WTC11 (cell line): Measurements from ENCODE around the gene CRELD2. TPM values are rescaled to one million over a fixed set of nuclear protein-coding genes. Genes with fewer than 3 reads are reported as not detected.

Experiments used
- ATAC-seq: fragments of 200-7000 bp; cut with Tn5 transposase; 2 replicates; pipeline ENCODE4 v1.10.0; 2021; ENCODE audit warnings: mild to moderate bottlenecking, moderate library complexity
- CTCF ChIA-PET: fragments of 300-600 bp; sonication (Branson Sonifier 250); formaldehyde crosslinking; loops from one replicate; lab custom pipeline; 2021; ENCODE audit warnings: antibody characterized with exemption; lab: Charles Lee
- POLR2A ChIA-PET: fragments of 350-600 bp; sonication (Branson Sonifier 250); formaldehyde crosslinking; loops from one replicate; lab custom pipeline; 2021; ENCODE audit warnings: antibody characterized with exemption; lab: Charles Lee
- DNase-seq: peaks from one replicate; pipeline ENCODE4 v3.0.0; 2021; ENCODE audit warnings: low spot score
- H3K27ac Mint-ChIP-seq: 2 replicates; pipeline ENCODE4 v1.8.0; 2021; ENCODE audit warnings: mixed read lengths
- H3K27me3 Mint-ChIP-seq: 2 replicates; pipeline ENCODE4 v1.8.0; 2021; ENCODE audit warnings: low read depth, mild to moderate bottlenecking, moderate library complexity, mixed read lengths
- H3K36me3 Mint-ChIP-seq: 2 replicates; pipeline ENCODE4 v1.8.0; 2021; ENCODE audit warnings: mixed read lengths
- H3K4me1 Mint-ChIP-seq: 2 replicates; pipeline ENCODE4 v1.8.0; 2022; ENCODE audit warnings: mixed read lengths
- H3K4me3 Mint-ChIP-seq: 2 replicates; pipeline ENCODE4 v1.8.0; 2021; ENCODE audit warnings: mild to moderate bottlenecking, moderate library complexity, mixed read lengths
- H3K9me3 Mint-ChIP-seq: 2 replicates; pipeline ENCODE4 v1.8.0; 2021; ENCODE audit warnings: mixed read lengths
- ELF4 ChIP-seq: sonication (generic); formaldehyde crosslinking; IDR thresholded peaks from 2 replicates; pipeline ENCODE4 v1.8.1; 2022; ENCODE audit warnings: low read depth, mild to moderate bottlenecking, moderate library complexity, missing genetic modification reagents
- GABPB1 ChIP-seq: sonication (generic); formaldehyde crosslinking; IDR thresholded peaks from 2 replicates; pipeline ENCODE4 v1.8.1; 2023; ENCODE audit warnings: mild to moderate bottlenecking, missing genetic modification reagents
- HMGA2 ChIP-seq: fragments of 250-450 bp; sonication (Bioruptor Pico); IDR thresholded peaks from 2 replicates; pipeline ENCODE4 v1.4.0; 2021; ENCODE audit warnings: mild to moderate bottlenecking, moderate library complexity
- OVOL2 ChIP-seq: fragments of 250-450 bp; sonication (Bioruptor Pico); IDR thresholded peaks from 2 replicates; pipeline ENCODE4 v1.9.0; 2021; ENCODE audit warnings: mild to moderate bottlenecking, borderline replicate concordance
- RORB ChIP-seq: fragments of 250-450 bp; sonication (Bioruptor Pico); IDR thresholded peaks from 2 replicates; pipeline ENCODE4 v1.9.0; 2021; ENCODE audit warnings: mild to moderate bottlenecking
- TP53 ChIP-seq: sonication (generic); formaldehyde crosslinking; IDR thresholded peaks from 2 replicates; pipeline ENCODE4 v1.8.1; 2023; ENCODE audit warnings: mild to moderate bottlenecking, missing genetic modification reagents
- ZNF121 ChIP-seq: sonication (generic); formaldehyde crosslinking; IDR thresholded peaks from 2 replicates; pipeline ENCODE4 v1.8.0; 2023; ENCODE audit warnings: missing genetic modification reagents
- ZNF232 ChIP-seq: sonication (generic); formaldehyde crosslinking; IDR thresholded peaks from 2 replicates; pipeline ENCODE4 v1.8.0; 2022; ENCODE audit warnings: mild to moderate bottlenecking, missing genetic modification reagents
- ZNF263 ChIP-seq: sonication (generic); formaldehyde crosslinking; IDR thresholded peaks from 2 replicates; pipeline ENCODE4 v1.8.1; 2022; ENCODE audit warnings: low read depth, mild to moderate bottlenecking, moderate library complexity, missing genetic modification reagents
- total RNA-seq: library from RNA; stranded (reverse); gene quantifications from 3 replicates; pipeline ENCODE4 v1.2.3, GENCODE V29; 2021
- TF ChIP-seq, protein P1 (sequence below): sonication (generic); formaldehyde crosslinking; IDR thresholded peaks from 2 replicates; pipeline ENCODE4 v1.8.1; 2023; ENCODE audit warnings: mild to moderate bottlenecking, missing genetic modification reagents
- TF ChIP-seq, protein P2 (sequence below): sonication (generic); formaldehyde crosslinking; IDR thresholded peaks from 2 replicates; pipeline ENCODE4 v1.8.0; 2022; ENCODE audit warnings: mild to moderate bottlenecking, missing genetic modification reagents
- TF ChIP-seq, protein P3 (sequence below): sonication (generic); formaldehyde crosslinking; IDR thresholded peaks from 2 replicates; pipeline ENCODE4 v1.8.0; 2022; ENCODE audit warnings: mild to moderate bottlenecking, missing genetic modification reagents
- TF ChIP-seq, protein P4 (sequence below): fragments of 250-450 bp; sonication (Bioruptor Pico); IDR thresholded peaks from 2 replicates; pipeline ENCODE4 v1.9.0; 2021; ENCODE audit warnings: mild to moderate bottlenecking
- TF ChIP-seq, protein P5 (sequence below): sonication (generic); formaldehyde crosslinking; IDR thresholded peaks from 2 replicates; pipeline ENCODE4 v1.8.1; 2023; ENCODE audit warnings: mild to moderate bottlenecking, missing genetic modification reagents, borderline replicate concordance
- TF ChIP-seq, protein P6 (sequence below): fragments of 250-450 bp; sonication (Bioruptor Pico); IDR thresholded peaks from 2 replicates; pipeline ENCODE4 v2.1.2; 2022; ENCODE audit warnings: mild to moderate bottlenecking, moderate library complexity
- TF ChIP-seq, protein P7 (sequence below): fragments of 250-450 bp; sonication (Bioruptor Pico); IDR thresholded peaks from 2 replicates; pipeline ENCODE4 v1.9.0; 2021; ENCODE audit warnings: mild to moderate bottlenecking
- TF ChIP-seq, protein P8 (sequence below): sonication (generic); formaldehyde crosslinking; IDR thresholded peaks from 2 replicates; pipeline ENCODE4 v1.8.0; 2023; ENCODE audit warnings: missing genetic modification reagents

The CRELD2 gene
- total RNA-seq, 1 experiment from 2014 or later, result 42.8 TPM

DNA sequence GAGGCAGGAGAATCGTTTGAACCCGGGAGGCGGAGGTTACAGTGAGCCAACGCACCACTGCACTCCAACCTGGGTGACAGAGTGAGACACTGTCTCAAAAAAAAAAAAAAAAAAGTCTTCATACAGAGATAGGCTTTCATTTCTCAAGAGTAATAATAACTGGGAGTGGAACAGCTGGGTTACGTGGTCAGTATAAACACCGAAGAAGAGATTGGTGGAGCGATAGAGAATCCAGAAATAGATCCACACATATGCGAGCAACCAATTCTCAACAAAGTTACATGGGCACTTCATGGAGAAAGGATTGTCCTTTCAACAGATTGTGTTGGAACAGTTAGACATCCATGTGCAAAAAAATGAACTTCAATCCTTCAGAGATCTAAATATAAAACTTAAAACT, 40.2 kb upstream of the CRELD2 start (continued):
- TF ChIP-seq GABPB1 (CRISPR knock-in tag) (no peak), ZNF121 (CRISPR knock-in tag) (no peak)
- TF ChIP-seq, protein P1, sequence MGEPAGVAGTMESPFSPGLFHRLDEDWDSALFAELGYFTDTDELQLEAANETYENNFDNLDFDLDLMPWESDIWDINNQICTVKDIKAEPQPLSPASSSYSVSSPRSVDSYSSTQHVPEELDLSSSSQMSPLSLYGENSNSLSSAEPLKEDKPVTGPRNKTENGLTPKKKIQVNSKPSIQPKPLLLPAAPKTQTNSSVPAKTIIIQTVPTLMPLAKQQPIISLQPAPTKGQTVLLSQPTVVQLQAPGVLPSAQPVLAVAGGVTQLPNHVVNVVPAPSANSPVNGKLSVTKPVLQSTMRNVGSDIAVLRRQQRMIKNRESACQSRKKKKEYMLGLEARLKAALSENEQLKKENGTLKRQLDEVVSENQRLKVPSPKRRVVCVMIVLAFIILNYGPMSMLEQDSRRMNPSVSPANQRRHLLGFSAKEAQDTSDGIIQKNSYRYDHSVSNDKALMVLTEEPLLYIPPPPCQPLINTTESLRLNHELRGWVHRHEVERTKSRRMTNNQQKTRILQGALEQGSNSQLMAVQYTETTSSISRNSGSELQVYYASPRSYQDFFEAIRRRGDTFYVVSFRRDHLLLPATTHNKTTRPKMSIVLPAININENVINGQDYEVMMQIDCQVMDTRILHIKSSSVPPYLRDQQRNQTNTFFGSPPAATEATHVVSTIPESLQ (CRISPR knock-in tag), result no peak

DNA sequence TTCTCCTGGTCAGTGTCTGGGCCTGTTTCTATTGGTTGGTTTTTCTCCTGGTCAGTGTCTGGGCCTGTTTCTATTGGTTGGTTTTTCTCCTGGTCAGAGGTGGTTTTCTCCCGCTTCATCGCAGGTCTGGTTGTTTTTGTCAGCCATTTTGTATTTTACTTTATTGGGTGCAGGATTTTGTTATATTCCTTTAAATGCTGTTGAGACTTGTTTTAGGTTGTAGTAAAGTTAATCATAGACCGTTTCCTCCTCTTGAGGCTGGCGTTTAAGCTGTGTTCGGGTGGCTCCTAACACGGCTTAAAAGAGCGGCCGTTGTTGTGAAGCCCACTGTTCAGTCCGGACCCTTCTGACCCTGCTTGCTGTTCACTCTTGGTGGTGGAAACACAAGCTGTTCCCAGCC, 38.6 kb upstream of the CRELD2 start:
- peak overlapping the region; percentile 78 for H3K27ac Mint-ChIP-seq

DNA sequence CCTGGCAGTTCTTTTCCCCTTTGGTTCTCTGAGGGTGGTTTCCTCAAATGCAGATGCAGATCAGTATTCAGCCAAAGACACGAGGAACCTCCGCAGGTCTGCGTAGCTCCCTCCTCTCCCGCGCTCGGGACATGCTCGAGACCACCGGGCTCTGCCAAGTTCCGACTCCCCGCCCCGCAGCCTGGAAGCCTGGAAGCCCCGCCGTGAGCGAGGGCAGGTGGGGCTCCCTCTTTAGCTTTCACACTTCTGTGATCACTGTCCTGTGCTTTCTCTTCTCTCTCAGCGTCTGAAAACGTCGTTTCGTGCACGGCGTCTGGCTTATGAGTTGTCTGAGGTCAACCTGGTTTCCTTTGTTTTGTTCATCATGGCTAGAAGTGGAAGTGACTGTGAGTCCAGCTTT, 38.2 kb upstream of the CRELD2 start:
- ChIA-PET POLR2A (no interaction called here), CTCF (interaction anchor here (0.6 to 1.1 kb wide), 2 partner anchors 269 to 781 kb away, joined by 3 to 5 read pairs; no protein-coding TSS in a partner anchor)
- H3K4me3 Mint-ChIP-seq, result no peak overlapping the region
- no peaks in the 10 kb centered on the region for H3K27me3 Mint-ChIP-seq
- peaks cover 58% of the 10 kb centered on the region for H3K36me3 Mint-ChIP-seq
- ATAC-seq (peak; percentile 69), DNase-seq (peak; percentile 29)
- H3K9me3 Mint-ChIP-seq, result peaks cover 6% of the 10 kb centered on the region
- H3K4me1 Mint-ChIP-seq, result peaks cover 9% of the 10 kb centered on the region
- peak overlapping the region; percentile 78 for H3K27ac Mint-ChIP-seq
- TF ChIP-seq ZNF232 (CRISPR knock-in tag) (no peak), OVOL2 (CRISPR knock-in tag) (no peak)
- TF ChIP-seq, protein P2, sequence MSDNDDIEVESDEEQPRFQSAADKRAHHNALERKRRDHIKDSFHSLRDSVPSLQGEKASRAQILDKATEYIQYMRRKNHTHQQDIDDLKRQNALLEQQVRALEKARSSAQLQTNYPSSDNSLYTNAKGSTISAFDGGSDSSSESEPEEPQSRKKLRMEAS (CRISPR knock-in tag), result no peak

More for the DNA sequence above, 38.6 kb upstream of the CRELD2 start:
- CTCF ChIA-PET, result interaction anchor here (0.6 to 1.1 kb wide), 2 partner anchors 269 to 782 kb away, joined by 3 to 5 read pairs; no protein-coding TSS in a partner anchor
- ATAC-seq, result no peak
- Mint-ChIP-seq H3K4me1 (peaks cover 9% of the 10 kb centered on the region), H3K4me3 (no peak overlapping the region), H3K36me3 (peaks cover 54% of the 10 kb centered on the region), H3K9me3 (peaks cover 8% of the 10 kb centered on the region), H3K27me3 (no peaks in the 10 kb centered on the region)
- TF ChIP-seq, protein P3, sequence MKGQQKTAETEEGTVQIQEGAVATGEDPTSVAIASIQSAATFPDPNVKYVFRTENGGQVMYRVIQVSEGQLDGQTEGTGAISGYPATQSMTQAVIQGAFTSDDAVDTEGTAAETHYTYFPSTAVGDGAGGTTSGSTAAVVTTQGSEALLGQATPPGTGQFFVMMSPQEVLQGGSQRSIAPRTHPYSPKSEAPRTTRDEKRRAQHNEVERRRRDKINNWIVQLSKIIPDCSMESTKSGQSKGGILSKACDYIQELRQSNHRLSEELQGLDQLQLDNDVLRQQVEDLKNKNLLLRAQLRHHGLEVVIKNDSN, result no peak
- TF ChIP-seq, protein P4, sequence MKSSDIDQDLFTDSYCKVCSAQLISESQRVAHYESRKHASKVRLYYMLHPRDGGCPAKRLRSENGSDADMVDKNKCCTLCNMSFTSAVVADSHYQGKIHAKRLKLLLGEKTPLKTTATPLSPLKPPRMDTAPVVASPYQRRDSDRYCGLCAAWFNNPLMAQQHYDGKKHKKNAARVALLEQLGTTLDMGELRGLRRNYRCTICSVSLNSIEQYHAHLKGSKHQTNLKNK, result no peak
- TF ChIP-seq, protein P5, sequence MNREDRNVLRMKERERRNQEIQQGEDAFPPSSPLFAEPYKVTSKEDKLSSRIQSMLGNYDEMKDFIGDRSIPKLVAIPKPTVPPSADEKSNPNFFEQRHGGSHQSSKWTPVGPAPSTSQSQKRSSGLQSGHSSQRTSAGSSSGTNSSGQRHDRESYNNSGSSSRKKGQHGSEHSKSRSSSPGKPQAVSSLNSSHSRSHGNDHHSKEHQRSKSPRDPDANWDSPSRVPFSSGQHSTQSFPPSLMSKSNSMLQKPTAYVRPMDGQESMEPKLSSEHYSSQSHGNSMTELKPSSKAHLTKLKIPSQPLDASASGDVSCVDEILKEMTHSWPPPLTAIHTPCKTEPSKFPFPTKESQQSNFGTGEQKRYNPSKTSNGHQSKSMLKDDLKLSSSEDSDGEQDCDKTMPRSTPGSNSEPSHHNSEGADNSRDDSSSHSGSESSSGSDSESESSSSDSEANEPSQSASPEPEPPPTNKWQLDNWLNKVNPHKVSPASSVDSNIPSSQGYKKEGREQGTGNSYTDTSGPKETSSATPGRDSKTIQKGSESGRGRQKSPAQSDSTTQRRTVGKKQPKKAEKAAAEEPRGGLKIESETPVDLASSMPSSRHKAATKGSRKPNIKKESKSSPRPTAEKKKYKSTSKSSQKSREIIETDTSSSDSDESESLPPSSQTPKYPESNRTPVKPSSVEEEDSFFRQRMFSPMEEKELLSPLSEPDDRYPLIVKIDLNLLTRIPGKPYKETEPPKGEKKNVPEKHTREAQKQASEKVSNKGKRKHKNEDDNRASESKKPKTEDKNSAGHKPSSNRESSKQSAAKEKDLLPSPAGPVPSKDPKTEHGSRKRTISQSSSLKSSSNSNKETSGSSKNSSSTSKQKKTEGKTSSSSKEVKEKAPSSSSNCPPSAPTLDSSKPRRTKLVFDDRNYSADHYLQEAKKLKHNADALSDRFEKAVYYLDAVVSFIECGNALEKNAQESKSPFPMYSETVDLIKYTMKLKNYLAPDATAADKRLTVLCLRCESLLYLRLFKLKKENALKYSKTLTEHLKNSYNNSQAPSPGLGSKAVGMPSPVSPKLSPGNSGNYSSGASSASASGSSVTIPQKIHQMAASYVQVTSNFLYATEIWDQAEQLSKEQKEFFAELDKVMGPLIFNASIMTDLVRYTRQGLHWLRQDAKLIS (CRISPR knock-in tag), result no peak
- TF ChIP-seq RORB (CRISPR knock-in tag) (no peak), OVOL2 (CRISPR knock-in tag) (no peak)
- DNase-seq, result no peak
- POLR2A ChIA-PET, result no interaction called here

DNA sequence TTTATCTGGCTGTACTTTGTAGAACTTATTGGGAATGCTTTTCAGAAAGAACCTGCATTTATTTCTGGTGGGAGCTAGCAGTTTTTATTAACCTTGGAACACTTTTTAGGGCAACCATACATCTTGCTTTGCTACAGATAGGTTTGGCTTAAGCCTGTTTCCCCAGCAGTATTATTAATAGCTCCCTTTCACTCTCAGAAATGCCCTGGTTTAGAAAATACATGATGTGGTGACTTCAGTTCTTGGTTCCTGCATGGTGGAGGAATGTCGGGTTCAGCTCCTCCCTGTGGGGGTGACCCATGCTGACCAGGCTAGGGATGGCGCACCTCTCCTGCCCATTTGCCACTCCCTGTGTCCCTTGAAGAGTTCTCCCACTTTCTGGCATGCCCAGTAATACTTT, 36.6 kb upstream of the CRELD2 start:
- H3K36me3 Mint-ChIP-seq, result peaks cover 63% of the 10 kb centered on the region
- TF ChIP-seq, protein P6, sequence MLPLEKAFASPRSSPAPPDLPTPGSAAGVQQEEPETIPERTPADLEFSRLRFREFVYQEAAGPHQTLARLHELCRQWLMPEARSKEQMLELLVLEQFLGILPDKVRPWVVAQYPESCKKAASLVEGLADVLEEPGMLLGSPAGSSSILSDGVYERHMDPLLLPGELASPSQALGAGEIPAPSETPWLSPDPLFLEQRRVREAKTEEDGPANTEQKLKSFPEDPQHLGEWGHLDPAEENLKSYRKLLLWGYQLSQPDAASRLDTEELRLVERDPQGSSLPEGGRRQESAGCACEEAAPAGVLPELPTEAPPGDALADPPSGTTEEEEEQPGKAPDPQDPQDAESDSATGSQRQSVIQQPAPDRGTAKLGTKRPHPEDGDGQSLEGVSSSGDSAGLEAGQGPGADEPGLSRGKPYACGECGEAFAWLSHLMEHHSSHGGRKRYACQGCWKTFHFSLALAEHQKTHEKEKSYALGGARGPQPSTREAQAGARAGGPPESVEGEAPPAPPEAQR (CRISPR knock-in tag), result no peak
- TF ChIP-seq, protein P7, sequence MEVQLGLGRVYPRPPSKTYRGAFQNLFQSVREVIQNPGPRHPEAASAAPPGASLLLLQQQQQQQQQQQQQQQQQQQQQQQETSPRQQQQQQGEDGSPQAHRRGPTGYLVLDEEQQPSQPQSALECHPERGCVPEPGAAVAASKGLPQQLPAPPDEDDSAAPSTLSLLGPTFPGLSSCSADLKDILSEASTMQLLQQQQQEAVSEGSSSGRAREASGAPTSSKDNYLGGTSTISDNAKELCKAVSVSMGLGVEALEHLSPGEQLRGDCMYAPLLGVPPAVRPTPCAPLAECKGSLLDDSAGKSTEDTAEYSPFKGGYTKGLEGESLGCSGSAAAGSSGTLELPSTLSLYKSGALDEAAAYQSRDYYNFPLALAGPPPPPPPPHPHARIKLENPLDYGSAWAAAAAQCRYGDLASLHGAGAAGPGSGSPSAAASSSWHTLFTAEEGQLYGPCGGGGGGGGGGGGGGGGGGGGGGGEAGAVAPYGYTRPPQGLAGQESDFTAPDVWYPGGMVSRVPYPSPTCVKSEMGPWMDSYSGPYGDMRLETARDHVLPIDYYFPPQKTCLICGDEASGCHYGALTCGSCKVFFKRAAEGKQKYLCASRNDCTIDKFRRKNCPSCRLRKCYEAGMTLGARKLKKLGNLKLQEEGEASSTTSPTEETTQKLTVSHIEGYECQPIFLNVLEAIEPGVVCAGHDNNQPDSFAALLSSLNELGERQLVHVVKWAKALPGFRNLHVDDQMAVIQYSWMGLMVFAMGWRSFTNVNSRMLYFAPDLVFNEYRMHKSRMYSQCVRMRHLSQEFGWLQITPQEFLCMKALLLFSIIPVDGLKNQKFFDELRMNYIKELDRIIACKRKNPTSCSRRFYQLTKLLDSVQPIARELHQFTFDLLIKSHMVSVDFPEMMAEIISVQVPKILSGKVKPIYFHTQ (CRISPR knock-in tag), result no peak
- TF ChIP-seq, protein P2 (CRISPR knock-in tag), result no peak
- TF ChIP-seq TP53 (CRISPR knock-in tag) (no peak), ELF4 (no peak), HMGA2 (CRISPR knock-in tag) (no peak), ZNF263 (CRISPR knock-in tag) (no peak)
- TF ChIP-seq, protein P8, sequence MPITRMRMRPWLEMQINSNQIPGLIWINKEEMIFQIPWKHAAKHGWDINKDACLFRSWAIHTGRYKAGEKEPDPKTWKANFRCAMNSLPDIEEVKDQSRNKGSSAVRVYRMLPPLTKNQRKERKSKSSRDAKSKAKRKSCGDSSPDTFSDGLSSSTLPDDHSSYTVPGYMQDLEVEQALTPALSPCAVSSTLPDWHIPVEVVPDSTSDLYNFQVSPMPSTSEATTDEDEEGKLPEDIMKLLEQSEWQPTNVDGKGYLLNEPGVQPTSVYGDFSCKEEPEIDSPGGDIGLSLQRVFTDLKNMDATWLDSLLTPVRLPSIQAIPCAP (CRISPR knock-in tag), result no peak

More for the DNA sequence above, 36.6 kb upstream of the CRELD2 start:
- Mint-ChIP-seq H3K27ac (no peak overlapping the region), H3K9me3 (peaks cover 6% of the 10 kb centered on the region), H3K27me3 (no peaks in the 10 kb centered on the region), H3K4me3 (no peak overlapping the region), H3K4me1 (peaks cover 9% of the 10 kb centered on the region)
- ChIA-PET CTCF (interaction anchor here (0.6 to 1.3 kb wide), 3 partner anchors 114 to 213 kb away, joined by 3 to 5 read pairs (median 4); no protein-coding TSS in a partner anchor), POLR2A (no interaction called here)
- DNase-seq (no peak), ATAC-seq (no peak)
